HG03354 (cell line): ENCODE measurements around the gene HOXA13.
A peak's percentile ranks its signal among the peaks of the same experiment; 100 is the strongest.

Experiments
- ATAC-seq: cut with Tn5 transposase; IDR thresholded peaks from one replicate; pipeline ENCODE4 v1.9.1; 2021; ENCODE audit warnings: mild to moderate bottlenecking; ENCODE audit not compliant: unreplicated experiment, poor library complexity, severe bottlenecking

Gene HOXA13

DNA sequence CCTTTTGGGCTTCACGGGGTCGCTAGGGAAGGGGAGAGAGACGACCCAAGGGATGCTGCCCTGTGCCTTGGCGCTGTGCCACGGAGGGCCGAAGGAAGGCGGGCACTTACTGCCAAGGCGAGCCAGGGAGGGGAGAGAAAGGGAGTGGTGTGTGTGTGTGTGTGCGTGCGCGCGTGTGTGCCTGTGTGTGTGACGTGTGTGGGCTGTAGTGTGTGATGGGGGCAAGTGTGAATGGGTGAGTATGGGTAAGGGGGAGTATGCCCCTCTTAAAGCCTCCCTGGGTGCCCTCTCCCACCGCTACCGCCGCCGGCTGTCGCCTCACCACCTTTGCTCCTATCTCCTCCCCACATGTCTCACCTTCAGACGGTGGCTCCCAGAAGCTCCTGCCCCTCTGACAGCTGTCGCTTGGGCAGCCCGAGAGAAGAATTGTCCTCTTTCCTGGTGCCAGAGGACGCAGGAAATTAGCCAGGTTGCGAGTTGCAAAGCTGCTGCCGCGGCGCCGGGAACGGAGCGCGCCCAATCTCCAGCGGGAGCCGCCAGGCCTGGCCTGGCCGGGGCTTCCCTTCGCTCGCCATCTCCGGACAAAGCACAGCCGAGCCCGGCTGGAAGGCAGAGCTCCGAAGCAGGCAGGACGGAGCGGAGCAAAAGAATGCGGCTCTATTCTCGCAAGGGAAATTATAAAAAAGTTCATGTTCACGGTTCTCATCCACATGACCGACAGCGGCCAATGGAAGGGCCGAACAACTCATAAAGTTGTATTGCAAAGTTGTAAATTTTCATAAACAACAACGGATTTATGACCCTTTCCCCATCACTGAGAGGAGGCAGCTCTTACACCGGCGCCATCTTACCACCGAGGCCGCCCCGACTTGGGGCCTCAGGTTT lies 47.7 kb downstream of the HOXA13 start, which contains the start of gene HOXA3:
Gene HOXA3 (minus strand): TSS at position 653 of the 885 bp plus-strand sequence. CDS start 41,943 bp downstream, outside the sequence.
- no peak for ATAC-seq

DNA sequence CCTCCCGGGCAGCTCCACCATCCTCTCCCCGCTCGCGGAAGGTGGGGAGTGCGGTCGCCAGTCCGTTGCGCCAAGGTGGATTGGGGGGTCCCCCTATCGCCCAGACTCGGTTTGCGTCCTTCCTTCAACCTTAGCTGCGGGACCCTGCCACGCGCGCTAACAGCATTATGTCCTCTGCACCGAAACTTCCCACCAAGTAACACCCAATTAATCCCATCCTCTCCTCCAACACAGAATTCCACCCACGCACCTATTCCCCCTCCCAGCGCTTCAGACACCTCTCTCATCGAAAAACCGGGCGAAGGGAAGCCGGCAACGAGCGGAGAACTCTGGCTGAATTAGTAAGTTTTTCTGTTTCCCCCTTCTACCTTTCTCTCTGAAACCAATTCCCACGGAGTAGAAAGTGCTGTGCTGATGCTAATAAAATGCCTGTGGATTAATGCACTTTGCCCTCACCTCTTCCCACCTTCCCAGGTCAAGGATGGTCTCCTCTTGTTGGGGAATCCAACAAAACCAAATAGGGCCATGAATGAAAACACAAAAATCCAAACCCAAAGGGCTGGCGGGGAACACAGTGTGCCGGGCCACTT lies 48.5 kb downstream of the HOXA13 start:
- ATAC-seq: no peak

DNA sequence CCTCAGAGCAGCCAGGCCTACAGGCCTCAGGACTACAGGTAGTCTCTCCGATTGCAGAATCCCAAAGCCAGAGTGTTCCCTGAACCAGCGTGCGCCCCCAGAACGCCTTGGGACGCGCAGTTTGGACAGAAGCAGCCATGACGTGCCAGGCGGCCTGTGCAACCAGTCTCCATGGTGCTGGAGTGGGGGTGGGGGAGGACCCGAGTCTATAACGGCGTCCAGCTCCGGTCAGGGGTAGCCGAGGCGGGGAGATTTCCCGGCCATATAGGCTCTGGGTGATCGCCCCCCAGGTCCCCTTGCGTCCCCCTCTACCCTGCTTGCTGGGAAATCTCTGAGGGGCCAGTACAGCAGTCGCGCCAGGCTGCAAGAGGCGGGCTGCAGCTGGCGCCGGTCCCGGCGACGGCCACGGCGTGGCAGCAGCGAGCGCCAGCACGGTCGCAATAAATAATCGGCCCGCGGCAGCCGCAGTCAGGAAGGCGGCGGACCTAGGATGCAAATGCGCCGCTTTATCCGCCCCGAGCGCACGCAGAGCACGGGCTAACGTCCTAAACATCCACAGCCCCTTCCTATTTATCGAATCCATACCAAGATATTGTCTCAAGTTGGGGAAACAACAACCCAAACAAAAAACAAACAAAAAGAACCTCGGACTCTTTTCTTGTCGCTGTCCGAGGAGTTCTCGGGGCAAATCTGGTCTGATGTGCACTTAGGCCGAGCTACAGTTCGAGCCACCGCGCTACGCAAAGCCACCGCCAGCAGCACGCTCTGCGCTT lies 49.1 kb downstream of the HOXA13 start:
- ATAC-seq: peak; percentile 80

DNA sequence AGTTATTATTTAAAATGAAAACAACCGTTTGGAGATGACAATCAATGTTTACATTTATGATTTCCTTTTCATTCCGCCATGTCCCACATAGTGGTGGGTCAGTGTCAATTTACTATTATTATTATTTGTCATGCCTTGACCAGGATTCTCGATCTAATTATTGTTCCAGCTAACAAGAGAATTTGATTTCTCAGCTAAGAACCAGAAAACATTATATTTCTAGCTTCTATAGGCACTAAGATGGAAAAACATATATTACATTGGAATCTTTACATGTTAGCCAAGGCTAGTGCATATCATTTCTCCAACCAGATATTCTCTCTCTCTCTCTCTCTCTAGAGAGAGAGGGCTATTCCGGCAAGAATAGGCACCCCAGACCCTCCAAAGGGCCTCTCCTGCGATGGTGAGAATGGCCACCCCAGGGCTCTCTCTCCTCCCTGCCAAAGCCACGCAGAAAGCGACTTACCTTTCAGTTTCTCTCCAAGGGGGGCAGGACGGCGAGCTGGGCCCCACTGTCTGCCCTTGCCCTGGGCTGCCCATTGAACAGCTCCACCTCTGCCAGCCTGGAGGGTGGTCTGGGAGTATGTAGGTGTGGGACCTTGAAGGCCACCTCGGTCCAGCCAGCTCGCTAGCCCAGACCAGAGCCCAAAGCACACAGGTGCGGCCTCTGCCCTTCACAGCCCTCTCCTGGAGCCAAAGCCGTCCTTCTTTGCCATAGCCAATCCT lies 49.9 kb downstream of the HOXA13 start:
- no peak for ATAC-seq

GRCh38 chr7:27148756-27149641 lies 50.9 kb downstream of the HOXA13 start:
- ATAC-seq: no peak

- no peak for ATAC-seq
Measured at GRCh38 chr7:27148031-27148755, 51.7 kb downstream of the HOXA13 start.

GRCh38 chr7:27147199-27148030 lies 52.5 kb downstream of the HOXA13 start, which contains the start of gene HOXA6:
Gene HOXA6, minus strand, starts transcription at chr7:27147774. Its CDS starts 25 bp downstream, at chr7:27147749.
- ATAC-seq: no peak

DNA sequence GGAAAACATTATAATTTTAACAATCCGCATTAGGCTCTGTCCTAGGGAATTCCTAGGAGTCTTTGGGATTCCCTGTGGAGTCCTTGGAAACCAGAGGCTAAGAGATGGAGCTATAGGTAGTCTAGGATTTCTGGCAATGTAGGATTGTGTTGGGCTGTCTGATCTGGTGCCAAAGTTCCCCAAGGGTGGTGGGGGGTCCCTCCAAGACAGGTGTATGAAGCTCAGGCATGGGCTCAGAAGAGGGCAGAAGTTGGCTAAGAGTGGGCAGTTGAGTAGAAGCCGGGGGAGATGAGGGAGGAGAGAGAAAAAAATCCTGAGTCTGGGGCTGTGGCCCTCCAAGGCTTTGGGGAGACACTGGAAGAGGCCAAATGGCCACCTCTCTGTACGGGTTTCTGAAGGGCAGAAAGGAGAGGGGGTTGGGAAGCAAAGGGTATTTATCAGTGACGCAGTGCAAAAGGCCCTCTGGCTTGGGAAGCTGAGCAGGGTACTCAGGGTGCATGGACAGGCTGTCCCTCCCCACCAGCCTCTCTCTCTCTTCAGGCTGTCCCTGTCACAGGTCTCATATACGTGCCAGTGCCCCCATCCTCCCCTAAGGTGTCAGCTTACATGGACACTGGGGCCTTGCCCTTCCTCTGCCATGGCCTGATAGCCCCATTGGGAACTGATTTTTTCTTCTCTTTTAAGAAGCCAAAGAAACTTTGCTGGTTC lies 53.2 kb downstream of the HOXA13 start:
- ATAC-seq: no peak

DNA sequence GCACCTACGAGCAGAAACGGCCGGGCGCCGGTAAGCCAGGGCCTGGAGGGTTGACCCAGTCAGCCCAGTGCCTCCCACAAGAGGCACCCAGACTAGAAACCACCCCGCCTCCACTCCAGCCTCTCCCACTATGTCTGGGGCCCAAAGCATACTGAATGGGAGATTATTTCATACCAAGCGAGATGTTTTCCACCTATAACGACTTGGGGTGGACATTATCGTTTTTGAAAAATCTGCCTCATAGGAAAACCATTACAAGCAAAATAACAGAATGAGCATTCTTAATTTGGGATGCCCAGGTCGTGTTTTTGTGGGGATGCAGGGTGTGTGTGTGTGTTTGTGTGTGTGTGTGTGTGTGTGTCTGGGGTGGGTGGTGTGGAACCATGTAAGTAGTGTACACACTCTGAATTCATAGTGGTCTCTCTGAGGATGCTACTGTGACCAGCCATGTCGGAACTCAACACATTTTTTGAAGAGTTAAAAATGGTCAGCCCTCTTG lies 53.9 kb downstream of the HOXA13 start:
- ATAC-seq: no peak

DNA sequence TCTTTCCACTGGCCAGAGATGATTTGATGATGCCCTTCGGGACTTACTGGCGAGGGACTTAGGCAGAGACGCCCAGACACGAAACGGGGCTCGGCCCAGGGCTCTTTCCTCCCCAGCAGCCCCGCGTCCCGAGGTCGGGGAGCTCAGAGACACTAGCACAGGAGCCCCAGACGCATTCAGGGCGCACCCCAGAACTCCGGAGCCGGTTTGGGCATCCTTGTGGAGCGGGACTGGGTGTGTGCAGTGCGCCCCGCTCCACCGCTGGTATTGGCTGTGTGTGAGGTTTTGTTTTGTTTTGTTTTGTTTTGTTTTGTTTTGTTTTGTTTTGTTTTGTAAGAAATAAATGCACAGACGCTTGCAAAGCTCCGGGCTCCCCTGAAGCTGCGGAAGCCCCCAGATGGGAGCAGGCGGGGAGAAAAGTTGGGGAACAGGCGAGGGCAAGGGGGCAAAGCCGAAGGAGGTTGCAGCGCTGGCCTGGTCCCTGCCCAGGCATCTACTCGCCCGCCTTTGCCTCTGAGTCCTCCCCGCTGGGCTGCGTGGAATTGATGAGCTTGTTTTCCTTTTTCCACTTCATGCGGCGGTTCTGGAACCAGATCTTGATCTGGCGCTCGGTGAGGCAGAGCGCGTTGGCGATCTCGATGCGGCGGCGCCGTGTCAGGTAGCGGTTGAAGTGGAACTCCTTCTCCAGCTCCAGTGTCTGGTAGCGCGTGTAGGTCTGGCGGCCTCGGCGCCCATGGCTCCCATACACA lies 54.6 kb downstream of the HOXA13 start:
- ATAC-seq: no peak

GRCh38 chr7:27144781-27145164 lies 55.1 kb downstream of the HOXA13 start:
- ATAC-seq: no peak
